Measurements from ENCODE around the gene DYNLRB1. TPM values are rescaled to one million over a fixed set of nuclear protein-coding genes. Genes with fewer than 3 reads are reported as not detected.
A peak's percentile ranks its signal among the peaks of the same experiment; 100 is the strongest.

DYNLRB1 gene
- total and polyA plus RNA-seq, 2 of the 13 experiments (the other 11 are each of a cell fraction or from before 2014, with no cell fraction given) = 140 to 244 TPM

DNA sequence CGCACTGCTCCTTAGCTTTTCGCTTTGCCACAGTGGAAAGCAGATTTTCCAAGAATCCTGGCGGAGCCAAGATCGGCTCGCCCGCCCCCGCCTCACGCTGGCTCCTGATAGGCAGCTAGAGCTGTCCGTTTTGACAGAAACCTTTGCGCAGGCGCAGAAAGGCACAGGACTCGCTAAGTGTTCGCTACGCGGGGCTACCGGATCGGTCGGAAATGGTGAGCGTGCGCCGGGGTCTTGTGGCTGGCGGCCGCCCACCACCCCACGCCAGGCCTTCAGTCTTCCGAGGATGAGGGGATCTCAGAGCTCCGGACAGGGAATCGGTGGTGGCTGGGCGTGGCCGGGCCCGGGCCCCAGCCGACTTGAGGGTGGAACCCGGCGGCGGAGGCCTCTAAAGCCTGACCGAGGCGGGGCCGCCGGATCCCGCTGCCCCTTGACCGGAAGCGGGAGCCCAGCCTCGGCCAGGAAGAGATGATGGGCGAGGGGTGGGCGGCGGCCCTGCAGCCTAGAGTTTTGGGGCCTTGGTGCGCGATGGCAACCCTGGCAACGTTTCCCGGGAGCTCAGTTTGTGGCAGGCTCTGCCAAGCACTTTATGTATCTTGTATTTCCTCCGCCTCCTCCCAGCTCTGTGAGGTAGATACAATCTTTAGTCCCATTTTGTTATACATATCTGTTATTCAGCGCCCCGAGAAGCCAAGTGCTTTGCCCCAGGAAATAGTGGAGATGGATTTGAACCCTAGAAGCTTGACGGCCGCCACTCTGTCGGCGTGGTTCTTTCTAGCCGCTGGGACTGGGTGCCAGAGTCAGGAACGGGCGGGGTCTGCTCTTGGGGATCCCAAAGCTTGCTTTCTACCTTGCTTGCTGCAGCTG is at the start of gene DYNLRB1 (continued):
- TF ChIP-seq HDAC1 (CRISPR knock-in tag; IDR thresholded peaks at IDR 0.05) (peak; percentile 94), MYNN (CRISPR knock-in tag; IDR thresholded peaks at IDR 0.05; ENCODE audit: low read depth) (peak; percentile 90; the same call in 1 of the 2 replicates), ZSCAN20 (CRISPR knock-in tag; IDR thresholded peaks at IDR 0.05; ENCODE audit: borderline replicate concordance) (peak; percentile 80; the same call in 1 of the 2 replicates), HDAC6 (IDR thresholded peaks at IDR 0.05; ENCODE audit: low read depth, low read length) (0 out of 2 replicates have a peak, but pooled peaks have one; percentile 3), KLF12 (CRISPR knock-in tag; IDR thresholded peaks at IDR 0.05; ENCODE audit: borderline replicate concordance) (peak; percentile 93; the same call in 1 of the 2 replicates), HNRNPK (IDR thresholded peaks at IDR 0.05; ENCODE audit: low read depth, low read length, poor library complexity, severe bottlenecking) (peak; percentile 57), ZNF10 (CRISPR knock-in tag; IDR thresholded peaks at IDR 0.05; ENCODE audit: borderline replicate concordance, low read depth) (no peak), ISX (CRISPR knock-in tag; conservative IDR thresholded peaks at IDR 0.05) (no peak), PRPF4 (IDR thresholded peaks at IDR 0.05; ENCODE audit: low read depth, low read length, poor library complexity, severe bottlenecking) (no peak), ATF7 (IDR thresholded peaks at IDR 0.05) (no peak), ATF7 (CRISPR knock-in tag; IDR thresholded peaks at IDR 0.05) (no peak), XRCC5 (optimal IDR thresholded peaks at IDR 0.05; ENCODE audit: low read length) (peak; percentile 93), GTF2F1 (IDR thresholded peaks at IDR 0.05; ENCODE audit: low read length) (0 out of 2 replicates have a peak, but pooled peaks have one; percentile 21), TP53 (CRISPR knock-in tag; conservative IDR thresholded peaks at IDR 0.05) (peak; percentile 84; the same call in 1 of the 2 replicates), MIER2 (CRISPR knock-in tag; IDR thresholded peaks at IDR 0.05) (peak; percentile 59; the same call in 1 of the 2 replicates), BCL6 (CRISPR knock-in tag; IDR thresholded peaks at IDR 0.05) (peak; percentile 85), MEF2D (CRISPR knock-in tag; IDR thresholded peaks at IDR 0.05) (peak; percentile 93), FOXM1 (CRISPR knock-in tag; IDR thresholded peaks at IDR 0.05) (no peak), SNRNP70 (IDR thresholded peaks at IDR 0.05; ENCODE audit: low read depth, low read length) (no peak), ZNF703 (CRISPR knock-in tag; IDR thresholded peaks at IDR 0.05; ENCODE audit: borderline replicate concordance) (no peak), SCMH1 (CRISPR knock-in tag; IDR thresholded peaks at IDR 0.05; ENCODE audit: borderline replicate concordance) (no peak), NFRKB (IDR thresholded peaks at IDR 0.05) (no peak), NR2F2 (IDR thresholded peaks at IDR 0.05; ENCODE audit: borderline replicate concordance, low read depth) (no peak), GTF3A (CRISPR knock-in tag; conservative IDR thresholded peaks at IDR 0.05) (no peak; the same call in 1 of the 2 replicates), ZC3H13 (CRISPR knock-in tag; IDR thresholded peaks at IDR 0.05) (no peak; the same call in 1 of the 2 replicates), HNRNPH1 (optimal IDR thresholded peaks at IDR 0.05; ENCODE audit: low read depth, low read length) (no peak), ZNF143 (CRISPR knock-in tag; IDR thresholded peaks at IDR 0.05) (peak; percentile 49; the same call in 1 of the 2 replicates), HOXA5 (CRISPR knock-in tag; IDR thresholded peaks at IDR 0.05) (peak; percentile 51)
- TF ChIP-seq, protein P1, sequence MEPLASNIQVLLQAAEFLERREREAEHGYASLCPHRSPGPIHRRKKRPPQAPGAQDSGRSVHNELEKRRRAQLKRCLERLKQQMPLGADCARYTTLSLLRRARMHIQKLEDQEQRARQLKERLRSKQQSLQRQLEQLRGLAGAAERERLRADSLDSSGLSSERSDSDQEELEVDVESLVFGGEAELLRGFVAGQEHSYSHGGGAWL (CRISPR knock-in tag; IDR thresholded peaks at IDR 0.05) = peak; percentile 95
- TF ChIP-seq, protein P2, sequence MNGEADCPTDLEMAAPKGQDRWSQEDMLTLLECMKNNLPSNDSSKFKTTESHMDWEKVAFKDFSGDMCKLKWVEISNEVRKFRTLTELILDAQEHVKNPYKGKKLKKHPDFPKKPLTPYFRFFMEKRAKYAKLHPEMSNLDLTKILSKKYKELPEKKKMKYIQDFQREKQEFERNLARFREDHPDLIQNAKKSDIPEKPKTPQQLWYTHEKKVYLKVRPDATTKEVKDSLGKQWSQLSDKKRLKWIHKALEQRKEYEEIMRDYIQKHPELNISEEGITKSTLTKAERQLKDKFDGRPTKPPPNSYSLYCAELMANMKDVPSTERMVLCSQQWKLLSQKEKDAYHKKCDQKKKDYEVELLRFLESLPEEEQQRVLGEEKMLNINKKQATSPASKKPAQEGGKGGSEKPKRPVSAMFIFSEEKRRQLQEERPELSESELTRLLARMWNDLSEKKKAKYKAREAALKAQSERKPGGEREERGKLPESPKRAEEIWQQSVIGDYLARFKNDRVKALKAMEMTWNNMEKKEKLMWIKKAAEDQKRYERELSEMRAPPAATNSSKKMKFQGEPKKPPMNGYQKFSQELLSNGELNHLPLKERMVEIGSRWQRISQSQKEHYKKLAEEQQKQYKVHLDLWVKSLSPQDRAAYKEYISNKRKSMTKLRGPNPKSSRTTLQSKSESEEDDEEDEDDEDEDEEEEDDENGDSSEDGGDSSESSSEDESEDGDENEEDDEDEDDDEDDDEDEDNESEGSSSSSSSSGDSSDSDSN (CRISPR knock-in tag; IDR thresholded peaks at IDR 0.05) = peak; percentile 97

Measured in HepG2 (cell line).